Natural killer cell treated with Interleukin-12 subunit alpha and Interleukin-12 subunit beta and Interleukin-15 and Interleukin-18, amount 100 ng/mL, for 72 hours (primary cell): ENCODE measurements around the gene IMPG1. TPM values are rescaled to one million over a fixed set of nuclear protein-coding genes. Genes with fewer than 3 reads are reported as not detected.

Source experiments
- ATAC-seq, 2 donors: fragments of 150-1000 bp; cut with Tn5 transposase in 1 of 2; sonication (Bioruptor Pico), chemical (Tn5 transposase) in 1 of 2; 2 replicates each; pipeline ENCODE4 v1.10.0; 2021
- DNase-seq: peaks from one replicate; pipeline ENCODE4 v3.0.0; 2022; ENCODE audit warnings: low spot score
- H3K27ac Mint-ChIP-seq, 2 donors: 1 replicate in 1 of 2; 2 replicates in 1 of 2; pipeline ENCODE4 v1.8.0; 2022; ENCODE audit warnings: mixed read lengths in 2 of 2, mild to moderate bottlenecking in 1 of 2, moderate library complexity in 1 of 2
- H3K27me3 Mint-ChIP-seq, 2 donors: 1 replicate in 1 of 2; 2 replicates in 1 of 2; pipeline ENCODE4 v1.8.0; 2022; ENCODE audit warnings: mixed read lengths in 2 of 2
- H3K36me3 Mint-ChIP-seq: one replicate; pipeline ENCODE4 v1.8.0; 2022; ENCODE audit warnings: mixed read lengths
- H3K4me1 Mint-ChIP-seq, 2 donors: 1 replicate in 1 of 2; 2 replicates in 1 of 2; pipeline ENCODE4 v1.8.0; 2022; ENCODE audit warnings: low read depth in 2 of 2, mixed read lengths in 2 of 2, mild to moderate bottlenecking in 1 of 2
- H3K4me3 Mint-ChIP-seq: one replicate; pipeline ENCODE4 v1.8.0; 2022; ENCODE audit warnings: mixed read lengths
- H3K9me3 Mint-ChIP-seq: 2 replicates; pipeline ENCODE4 v1.8.0; 2022; ENCODE audit warnings: mixed read lengths
- total RNA-seq, 2 donors: library from RNA; stranded (reverse); gene quantifications; one replicate each; pipeline ENCODE4 v1.2.3, GENCODE V29; 2022

Gene IMPG1
- total RNA-seq, 2 donors from 2014 or later: not detected

- ATAC-seq (no peak), DNase-seq (no peak)
- H3K27me3 Mint-ChIP-seq: no peaks in the 10 kb centered on the region
- no peaks in the 10 kb centered on the region for H3K36me3 Mint-ChIP-seq
- no peak overlapping the region for H3K4me3 Mint-ChIP-seq
- H3K4me1 Mint-ChIP-seq: peaks cover 3 to 6% of the 10 kb centered on the region in 2 donors
- no peak overlapping the region for H3K27ac Mint-ChIP-seq
- H3K9me3 Mint-ChIP-seq: no peaks in the 10 kb centered on the region
These were observed 175.9 kb downstream of the IMPG1 start for GRCh38 chr6:75896526-75896925.

- no peak overlapping the region for H3K27ac Mint-ChIP-seq
- H3K36me3 Mint-ChIP-seq: no peaks in the 10 kb centered on the region
- ATAC-seq (no peak), DNase-seq (no peak)
- H3K4me1 Mint-ChIP-seq: peaks cover 3 to 6% of the 10 kb centered on the region in 2 donors
- no peaks in the 10 kb centered on the region for H3K9me3 Mint-ChIP-seq
- H3K4me3 Mint-ChIP-seq: no peak overlapping the region
- peaks cover 0 to 2% of the 10 kb centered on the region in 2 donors for H3K27me3 Mint-ChIP-seq
These were observed 178.7 kb downstream of the IMPG1 start for GRCh38 chr6:75893776-75894152.

- ATAC-seq (no peak), DNase-seq (no peak)
- Mint-ChIP-seq H3K4me1 (peaks cover 3 to 6% of the 10 kb centered on the region in 2 donors), H3K9me3 (no peaks in the 10 kb centered on the region), H3K27ac (no peak overlapping the region), H3K27me3 (peaks cover 0 to 2% of the 10 kb centered on the region in 2 donors), H3K4me3 (no peak overlapping the region), H3K36me3 (no peaks in the 10 kb centered on the region)
These were observed 179.2 kb downstream of the IMPG1 start for GRCh38 chr6:75893058-75893775.

- H3K27ac Mint-ChIP-seq: no peak overlapping the region
- ATAC-seq: no peak
These were observed 180.1 kb downstream of the IMPG1 start for GRCh38 chr6:75892384-75892783.

GRCh38 chr6:75884822-75885221 lies 187.6 kb downstream of the IMPG1 start:
- Mint-ChIP-seq H3K4me1 (no peaks in the 10 kb centered on the region), H3K4me3 (no peak overlapping the region), H3K27ac (no peak overlapping the region), H3K27me3 (peaks cover 0 to under 1% of the 10 kb centered on the region in 2 donors), H3K9me3 (no peaks in the 10 kb centered on the region), H3K36me3 (no peaks in the 10 kb centered on the region)
- ATAC-seq: no peak
- no peak for DNase-seq

More at GRCh38 chr6:75892384-75892783, 180.1 kb downstream of the IMPG1 start:
- DNase-seq: no peak
- H3K4me1 Mint-ChIP-seq: peaks cover 3 to 6% of the 10 kb centered on the region in 2 donors
- H3K9me3 Mint-ChIP-seq: no peaks in the 10 kb centered on the region
- no peaks in the 10 kb centered on the region for H3K36me3 Mint-ChIP-seq
- H3K27me3 Mint-ChIP-seq: peaks cover 0 to 2% of the 10 kb centered on the region in 2 donors
- no peak overlapping the region for H3K4me3 Mint-ChIP-seq

- Mint-ChIP-seq H3K4me3 (no peak overlapping the region), H3K27ac (no peak overlapping the region), H3K9me3 (no peaks in the 10 kb centered on the region), H3K36me3 (no peaks in the 10 kb centered on the region), H3K27me3 (no peaks in the 10 kb centered on the region), H3K4me1 (no peaks in the 10 kb centered on the region)
- DNase-seq: no peak
- ATAC-seq: no peak
These were observed 189.7 kb downstream of the IMPG1 start for GRCh38 chr6:75882734-75883133.

- no peak overlapping the region for H3K27ac Mint-ChIP-seq
- H3K4me3 Mint-ChIP-seq: no peak overlapping the region
- no peaks in the 10 kb centered on the region for H3K4me1 Mint-ChIP-seq
- no peaks in the 10 kb centered on the region for H3K27me3 Mint-ChIP-seq
- DNase-seq: no peak
- no peak for ATAC-seq
- H3K36me3 Mint-ChIP-seq: no peaks in the 10 kb centered on the region
- H3K9me3 Mint-ChIP-seq: no peaks in the 10 kb centered on the region
These were observed 192.2 kb downstream of the IMPG1 start for GRCh38 chr6:75880305-75880704.

GRCh38 chr6:75876152-75876551 lies 196.3 kb downstream of the IMPG1 start:
- DNase-seq (no peak), ATAC-seq (no peak)
- Mint-ChIP-seq H3K9me3 (no peaks in the 10 kb centered on the region), H3K27ac (no peak overlapping the region), H3K4me3 (no peak overlapping the region), H3K27me3 (no peaks in the 10 kb centered on the region), H3K4me1 (no peaks in the 10 kb centered on the region), H3K36me3 (peaks cover 4% of the 10 kb centered on the region)

- no peak overlapping the region for H3K4me3 Mint-ChIP-seq
- H3K27me3 Mint-ChIP-seq: no peaks in the 10 kb centered on the region
- H3K9me3 Mint-ChIP-seq: no peaks in the 10 kb centered on the region
- DNase-seq: no peak
- H3K4me1 Mint-ChIP-seq: no peaks in the 10 kb centered on the region
- ATAC-seq: no peak
- H3K36me3 Mint-ChIP-seq: peaks cover 4% of the 10 kb centered on the region
- H3K27ac Mint-ChIP-seq: no peak overlapping the region
These were observed 198.2 kb downstream of the IMPG1 start for GRCh38 chr6:75874224-75874623.
